ENCODE results near the gene C6orf47.

The C6orf47 gene

GRCh38 chr6:31642798-31643570, 17.6 kb downstream of the C6orf47 start:
- no peaks in the 10 kb centered on the region for H4K20me1 ChIP-seq (ENCODE audit: insufficient read depth, low read length)
- H3K36me3 ChIP-seq (replicated peaks; ENCODE audit: insufficient read depth, low read length): no peaks in the 10 kb centered on the region
- DNase-seq: no peak
- H3K4me3 ChIP-seq (ENCODE audit: low read length): no peak overlapping the region
- no peak overlapping the region for H3K9ac ChIP-seq (ENCODE audit: low read length)
- no peak overlapping the region for H3K4me2 ChIP-seq (ENCODE audit: low read depth, low read length)
- H3K9me3 ChIP-seq (replicated peaks; ENCODE audit: insufficient read depth, low read length): no peaks in the 10 kb centered on the region
- no peak overlapping the region for H2AFZ ChIP-seq (ENCODE audit: low read length)
- no peak overlapping the region for H3K27ac ChIP-seq (ENCODE audit: low read length)
- H3F3A ChIP-seq (ENCODE audit: insufficient read depth, low read length): peaks cover 16% of the 10 kb centered on the region
- no peaks in the 10 kb centered on the region for H3K4me1 ChIP-seq (ENCODE audit: low read length)
- no peaks in the 10 kb centered on the region for H3K27me3 ChIP-seq (replicated peaks; ENCODE audit: insufficient read depth, low read length)
- peaks cover 5% of the 10 kb centered on the region; the same call in 1 of the 2 replicates for H3K79me2 ChIP-seq (ENCODE audit: low read length)
- TF ChIP-seq EZH2phosphoT487 (IDR thresholded peaks at IDR 0.05; ENCODE audit: low read length) (no peak), EZH2 (optimal IDR thresholded peaks at IDR 0.05; ENCODE audit: low read depth, low read length) (no peak)
- TF ChIP-seq, protein P1, sequence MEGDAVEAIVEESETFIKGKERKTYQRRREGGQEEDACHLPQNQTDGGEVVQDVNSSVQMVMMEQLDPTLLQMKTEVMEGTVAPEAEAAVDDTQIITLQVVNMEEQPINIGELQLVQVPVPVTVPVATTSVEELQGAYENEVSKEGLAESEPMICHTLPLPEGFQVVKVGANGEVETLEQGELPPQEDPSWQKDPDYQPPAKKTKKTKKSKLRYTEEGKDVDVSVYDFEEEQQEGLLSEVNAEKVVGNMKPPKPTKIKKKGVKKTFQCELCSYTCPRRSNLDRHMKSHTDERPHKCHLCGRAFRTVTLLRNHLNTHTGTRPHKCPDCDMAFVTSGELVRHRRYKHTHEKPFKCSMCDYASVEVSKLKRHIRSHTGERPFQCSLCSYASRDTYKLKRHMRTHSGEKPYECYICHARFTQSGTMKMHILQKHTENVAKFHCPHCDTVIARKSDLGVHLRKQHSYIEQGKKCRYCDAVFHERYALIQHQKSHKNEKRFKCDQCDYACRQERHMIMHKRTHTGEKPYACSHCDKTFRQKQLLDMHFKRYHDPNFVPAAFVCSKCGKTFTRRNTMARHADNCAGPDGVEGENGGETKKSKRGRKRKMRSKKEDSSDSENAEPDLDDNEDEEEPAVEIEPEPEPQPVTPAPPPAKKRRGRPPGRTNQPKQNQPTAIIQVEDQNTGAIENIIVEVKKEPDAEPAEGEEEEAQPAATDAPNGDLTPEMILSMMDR (IDR thresholded peaks at IDR 0.05; ENCODE audit: low read length): no peak
- H3K9me2 ChIP-seq (replicated peaks; ENCODE audit: insufficient read depth, low read length): no peaks in the 10 kb centered on the region

GRCh38 chr6:31641370-31641769, 19.2 kb downstream of the C6orf47 start:
- H3K9me3 ChIP-seq (replicated peaks; ENCODE audit: insufficient read depth, low read length): no peaks in the 10 kb centered on the region
- no peak overlapping the region for H3K9ac ChIP-seq (ENCODE audit: low read length)
- H3K79me2 ChIP-seq (ENCODE audit: low read length): no peaks in the 10 kb centered on the region
- H2AFZ ChIP-seq (ENCODE audit: low read length): no peak overlapping the region
- no peak for DNase-seq
- H3K4me2 ChIP-seq (ENCODE audit: low read depth, low read length): no peak overlapping the region
- no peaks in the 10 kb centered on the region for H4K20me1 ChIP-seq (ENCODE audit: insufficient read depth, low read length)
- peaks cover 26% of the 10 kb centered on the region for H3F3A ChIP-seq (ENCODE audit: insufficient read depth, low read length)
- TF ChIP-seq, protein P1 (IDR thresholded peaks at IDR 0.05; ENCODE audit: low read length): no peak
- no peak for TF ChIP-seq EZH2 (optimal IDR thresholded peaks at IDR 0.05; ENCODE audit: low read depth, low read length)
- TF ChIP-seq EZH2phosphoT487 (IDR thresholded peaks at IDR 0.05; ENCODE audit: low read length): no peak
- no peak overlapping the region for H3K27ac ChIP-seq (ENCODE audit: low read length)
- no peaks in the 10 kb centered on the region for H3K9me2 ChIP-seq (replicated peaks; ENCODE audit: insufficient read depth, low read length)
- H3K4me1 ChIP-seq (ENCODE audit: low read length): no peaks in the 10 kb centered on the region
- no peaks in the 10 kb centered on the region for H3K27me3 ChIP-seq (replicated peaks; ENCODE audit: insufficient read depth, low read length)
- no peaks in the 10 kb centered on the region for H3K36me3 ChIP-seq (replicated peaks; ENCODE audit: insufficient read depth, low read length)
- H3K4me3 ChIP-seq (ENCODE audit: low read length): no peak overlapping the region

DNA sequence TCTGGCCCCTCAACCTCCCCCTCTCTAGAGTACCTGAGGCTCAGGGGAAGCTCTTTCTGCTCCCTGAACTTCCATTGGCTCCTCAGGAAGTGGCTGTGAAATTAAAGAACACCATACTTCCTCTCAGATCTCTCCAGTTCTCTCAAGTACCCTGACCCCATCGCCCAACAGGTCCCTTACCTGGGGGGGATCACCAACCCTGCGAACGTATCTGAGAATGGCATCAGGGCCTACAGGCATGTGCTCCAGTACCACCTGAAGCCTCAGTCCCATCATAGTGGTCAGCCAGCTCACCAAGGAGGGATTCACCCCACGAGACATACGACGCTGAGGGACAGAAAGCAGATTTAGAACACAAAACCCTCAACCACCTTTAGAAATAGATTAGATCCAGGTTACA, 20.0 kb downstream of the C6orf47 start:
- Histone ChIP-seq H3K27me3 (replicated peaks; ENCODE audit: insufficient read depth, low read length) (no peaks in the 10 kb centered on the region), H3K27ac (ENCODE audit: low read length) (no peak overlapping the region), H3K4me3 (ENCODE audit: low read length) (no peak overlapping the region), H3K4me1 (ENCODE audit: low read length) (no peaks in the 10 kb centered on the region), H3K9me3 (replicated peaks; ENCODE audit: insufficient read depth, low read length) (no peaks in the 10 kb centered on the region), H3K9me2 (replicated peaks; ENCODE audit: insufficient read depth, low read length) (no peaks in the 10 kb centered on the region), H3K4me2 (ENCODE audit: low read depth, low read length) (no peak overlapping the region), H4K20me1 (ENCODE audit: insufficient read depth, low read length) (no peaks in the 10 kb centered on the region), H3F3A (ENCODE audit: insufficient read depth, low read length) (peaks cover 27% of the 10 kb centered on the region), H3K36me3 (replicated peaks; ENCODE audit: insufficient read depth, low read length) (no peaks in the 10 kb centered on the region), H3K9ac (ENCODE audit: low read length) (no peak overlapping the region), H2AFZ (ENCODE audit: low read length) (no peak overlapping the region), H3K79me2 (ENCODE audit: low read length) (no peaks in the 10 kb centered on the region)
- TF ChIP-seq, protein P1 (IDR thresholded peaks at IDR 0.05; ENCODE audit: low read length): no peak
- no peak for TF ChIP-seq EZH2phosphoT487 (IDR thresholded peaks at IDR 0.05; ENCODE audit: low read length)
- no peak for TF ChIP-seq EZH2 (optimal IDR thresholded peaks at IDR 0.05; ENCODE audit: low read depth, low read length)
- DNase-seq: no peak

All from MM.1S (cell line).